K562 (cell line): ENCODE results near the gene APOBEC3G. TPM values are rescaled to one million over a fixed set of nuclear protein-coding genes. Genes with fewer than 3 reads are reported as not detected.

ENCODE experiments used
- BCOR ChIP-seq: fragments of 450-650 bp; IDR thresholded peaks from 2 replicates; pipeline ENCODE4 v1.6.1; 2016
- CBX8 ChIP-seq: fragments of 200-600 bp; sonication (generic); IDR thresholded peaks from 2 replicates; pipeline ENCODE4 v1.6.1; 2012; ENCODE audit warnings: borderline replicate concordance, mixed run types, low read depth, mild to moderate bottlenecking, moderate library complexity, mixed read lengths, low read length, control low read depth, inconsistent platforms; ENCODE audit not compliant: poor library complexity, severe bottlenecking; ENCODE audit errors: extremely low read depth
- DACH1 ChIP-seq: fragments of 450-650 bp; IDR thresholded peaks from 2 replicates; pipeline ENCODE4 v1.6.1; 2018; ENCODE audit not compliant: partially characterized antibody
- GATAD2A ChIP-seq: fragments of 450-650 bp; IDR thresholded peaks from 2 replicates; pipeline ENCODE4 v1.6.1; 2017
- MEF2A ChIP-seq: IDR thresholded peaks from 2 replicates; pipeline ENCODE4 v1.6.1; 2011; ENCODE audit warnings: low read depth, mild to moderate bottlenecking, low read length, moderate library complexity; ENCODE audit not compliant: control insufficient read depth
- NR4A1 ChIP-seq, 2 experiments: fragments of 250-450 bp in 1 of 2; fragments of 450-650 bp in 1 of 2; sonication (Bioruptor Pico) in 1 of 2; IDR thresholded peaks; 2 replicates each; pipeline versions ENCODE4 v1.4.0 to v1.6.1; 2016 to 2020; ENCODE audit warnings: mild to moderate bottlenecking in 2 of 2, missing compliant biosample characterization in 1 of 2, missing genetic modification characterization in 1 of 2, moderate library complexity in 1 of 2
- WHSC1 ChIP-seq: IDR thresholded peaks from one replicate; pipeline ENCODE4 v1.6.1; 2012; ENCODE audit warnings: low read length, control low read depth, inconsistent platforms
- ZNF785 ChIP-seq: fragments of 250-450 bp; sonication (Bioruptor Pico); IDR thresholded peaks from 2 replicates; pipeline ENCODE4 v1.4.0; 2020; ENCODE audit warnings: mild to moderate bottlenecking
- polyA plus RNA-seq, 8 experiments: library from polyadenylated mRNA; depleted of rRNA in 4 of 8; stranded (reverse) in 5 of 8; unstranded in 3 of 8; fragments of >200 nt; fragmentation: Nextera tagmentation in 2 of 8; fragmentation: Illumina TruSeq in 1 of 8; extraction: Ambion mirVana in 2 of 8; extraction: Trizol in 1 of 8; gene quantifications; 2 replicates each; pipeline versions ENCODE4 v1.2.1 to v1.2.3, GENCODE V29; 2011 to 2014; ENCODE audit warnings: inconsistent platforms in 1 of 8, missing spikeins in 1 of 8
- total RNA-seq, 7 experiments: library from RNA; depleted of rRNA in 6 of 7; stranded (reverse); fragments of >200 nt in 6 of 7; fragmentation: Illumina TruSeq in 2 of 7; extraction: Trizol in 2 of 7; gene quantifications; 2 replicates each; pipeline versions ENCODE4 v1.2.1 to v1.2.3, GENCODE V29; 2011 to 2021; ENCODE audit warnings: low replicate concordance in 1 of 7
- TF ChIP-seq, protein P1 (sequence below): sonication (generic); formaldehyde crosslinking; IDR thresholded peaks from 2 replicates; pipeline ENCODE4 v1.4.0; 2020; ENCODE audit warnings: mild to moderate bottlenecking, missing genetic modification reagents
- TF ChIP-seq, protein P2 (sequence below): sonication (generic); formaldehyde crosslinking; IDR thresholded peaks from 2 replicates; pipeline ENCODE4 v1.8.1; 2023; ENCODE audit warnings: mild to moderate bottlenecking, missing genetic modification reagents
- TF ChIP-seq, protein P3 (sequence below): fragments of 200-600 bp; sonication (generic); IDR thresholded peaks from one replicate; pipeline ENCODE4 v1.6.1; 2012; ENCODE audit warnings: mild to moderate bottlenecking, low read depth, low read length, inconsistent platforms

The APOBEC3G gene
- total and polyA plus RNA-seq, 9 of the 15 experiments (the other 6 are each of a cell fraction or from before 2014, with no cell fraction given) = 5.2 to 20.8 (median 11.4) TPM

DNA sequence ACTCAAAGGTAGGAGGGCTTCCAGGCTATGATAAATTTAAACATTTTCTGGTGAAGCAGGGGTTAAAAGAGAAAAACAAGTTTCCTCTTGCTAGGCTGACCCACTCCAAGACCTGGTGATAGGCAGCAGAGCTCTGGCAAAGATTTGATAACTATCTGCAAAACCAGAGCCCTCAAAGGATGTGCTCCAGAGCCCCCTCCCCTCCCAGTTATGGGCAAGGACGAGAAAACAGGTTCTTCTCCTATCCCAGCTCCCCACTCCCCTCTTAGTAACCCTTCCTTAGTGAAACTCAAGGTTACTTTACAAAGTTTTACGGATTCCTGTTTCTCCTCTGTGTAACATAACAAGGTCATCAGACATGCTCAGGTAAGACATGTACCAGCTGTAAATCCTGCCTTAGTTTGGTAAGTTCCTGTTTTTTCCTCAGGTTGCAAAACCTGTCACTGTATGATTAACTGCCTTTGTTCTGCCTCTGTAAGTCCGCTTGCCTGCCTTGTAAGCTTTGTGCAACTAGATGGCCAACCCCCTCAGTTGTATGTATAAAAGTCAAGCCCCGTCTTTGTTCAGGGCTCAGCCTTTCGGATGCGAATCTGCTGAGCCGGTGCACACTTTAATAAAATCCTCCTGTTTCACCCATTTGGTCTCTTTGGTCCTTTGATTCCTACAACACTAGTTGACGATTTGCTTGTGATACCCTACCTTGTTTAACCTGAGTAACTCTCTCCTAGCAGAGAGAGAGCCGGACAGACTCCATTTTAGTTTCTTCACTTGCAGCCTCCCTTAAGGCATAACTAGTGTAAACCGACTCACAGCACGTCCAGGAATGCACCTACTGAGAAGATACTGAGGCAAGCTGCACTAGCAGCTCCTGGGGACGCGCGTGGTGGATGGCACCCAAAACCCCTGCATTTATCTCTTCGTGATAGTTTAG lies 33.8 kb downstream of the APOBEC3G start (continued):
- TF ChIP-seq, protein P1, sequence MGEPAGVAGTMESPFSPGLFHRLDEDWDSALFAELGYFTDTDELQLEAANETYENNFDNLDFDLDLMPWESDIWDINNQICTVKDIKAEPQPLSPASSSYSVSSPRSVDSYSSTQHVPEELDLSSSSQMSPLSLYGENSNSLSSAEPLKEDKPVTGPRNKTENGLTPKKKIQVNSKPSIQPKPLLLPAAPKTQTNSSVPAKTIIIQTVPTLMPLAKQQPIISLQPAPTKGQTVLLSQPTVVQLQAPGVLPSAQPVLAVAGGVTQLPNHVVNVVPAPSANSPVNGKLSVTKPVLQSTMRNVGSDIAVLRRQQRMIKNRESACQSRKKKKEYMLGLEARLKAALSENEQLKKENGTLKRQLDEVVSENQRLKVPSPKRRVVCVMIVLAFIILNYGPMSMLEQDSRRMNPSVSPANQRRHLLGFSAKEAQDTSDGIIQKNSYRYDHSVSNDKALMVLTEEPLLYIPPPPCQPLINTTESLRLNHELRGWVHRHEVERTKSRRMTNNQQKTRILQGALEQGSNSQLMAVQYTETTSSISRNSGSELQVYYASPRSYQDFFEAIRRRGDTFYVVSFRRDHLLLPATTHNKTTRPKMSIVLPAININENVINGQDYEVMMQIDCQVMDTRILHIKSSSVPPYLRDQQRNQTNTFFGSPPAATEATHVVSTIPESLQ (CRISPR knock-in tag) = no peak
- TF ChIP-seq BCOR (no peak), NR4A1 (CRISPR knock-in tag; IDR thresholded peaks at IDR 0.05) (no peak), NR4A1 (tag; IDR thresholded peaks at IDR 0.05) (peak; percentile 38; the same call in 1 of the 2 replicates), DACH1 (no peak), MEF2A (no peak), WHSC1 (no peak), ZNF785 (CRISPR knock-in tag) (no peak), GATAD2A (no peak), CBX8 (no peak)
- TF ChIP-seq, protein P2, sequence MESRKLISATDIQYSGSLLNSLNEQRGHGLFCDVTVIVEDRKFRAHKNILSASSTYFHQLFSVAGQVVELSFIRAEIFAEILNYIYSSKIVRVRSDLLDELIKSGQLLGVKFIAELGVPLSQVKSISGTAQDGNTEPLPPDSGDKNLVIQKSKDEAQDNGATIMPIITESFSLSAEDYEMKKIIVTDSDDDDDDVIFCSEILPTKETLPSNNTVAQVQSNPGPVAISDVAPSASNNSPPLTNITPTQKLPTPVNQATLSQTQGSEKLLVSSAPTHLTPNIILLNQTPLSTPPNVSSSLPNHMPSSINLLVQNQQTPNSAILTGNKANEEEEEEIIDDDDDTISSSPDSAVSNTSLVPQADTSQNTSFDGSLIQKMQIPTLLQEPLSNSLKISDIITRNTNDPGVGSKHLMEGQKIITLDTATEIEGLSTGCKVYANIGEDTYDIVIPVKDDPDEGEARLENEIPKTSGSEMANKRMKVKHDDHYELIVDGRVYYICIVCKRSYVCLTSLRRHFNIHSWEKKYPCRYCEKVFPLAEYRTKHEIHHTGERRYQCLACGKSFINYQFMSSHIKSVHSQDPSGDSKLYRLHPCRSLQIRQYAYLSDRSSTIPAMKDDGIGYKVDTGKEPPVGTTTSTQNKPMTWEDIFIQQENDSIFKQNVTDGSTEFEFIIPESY (CRISPR knock-in tag) = no peak
- TF ChIP-seq, protein P3, sequence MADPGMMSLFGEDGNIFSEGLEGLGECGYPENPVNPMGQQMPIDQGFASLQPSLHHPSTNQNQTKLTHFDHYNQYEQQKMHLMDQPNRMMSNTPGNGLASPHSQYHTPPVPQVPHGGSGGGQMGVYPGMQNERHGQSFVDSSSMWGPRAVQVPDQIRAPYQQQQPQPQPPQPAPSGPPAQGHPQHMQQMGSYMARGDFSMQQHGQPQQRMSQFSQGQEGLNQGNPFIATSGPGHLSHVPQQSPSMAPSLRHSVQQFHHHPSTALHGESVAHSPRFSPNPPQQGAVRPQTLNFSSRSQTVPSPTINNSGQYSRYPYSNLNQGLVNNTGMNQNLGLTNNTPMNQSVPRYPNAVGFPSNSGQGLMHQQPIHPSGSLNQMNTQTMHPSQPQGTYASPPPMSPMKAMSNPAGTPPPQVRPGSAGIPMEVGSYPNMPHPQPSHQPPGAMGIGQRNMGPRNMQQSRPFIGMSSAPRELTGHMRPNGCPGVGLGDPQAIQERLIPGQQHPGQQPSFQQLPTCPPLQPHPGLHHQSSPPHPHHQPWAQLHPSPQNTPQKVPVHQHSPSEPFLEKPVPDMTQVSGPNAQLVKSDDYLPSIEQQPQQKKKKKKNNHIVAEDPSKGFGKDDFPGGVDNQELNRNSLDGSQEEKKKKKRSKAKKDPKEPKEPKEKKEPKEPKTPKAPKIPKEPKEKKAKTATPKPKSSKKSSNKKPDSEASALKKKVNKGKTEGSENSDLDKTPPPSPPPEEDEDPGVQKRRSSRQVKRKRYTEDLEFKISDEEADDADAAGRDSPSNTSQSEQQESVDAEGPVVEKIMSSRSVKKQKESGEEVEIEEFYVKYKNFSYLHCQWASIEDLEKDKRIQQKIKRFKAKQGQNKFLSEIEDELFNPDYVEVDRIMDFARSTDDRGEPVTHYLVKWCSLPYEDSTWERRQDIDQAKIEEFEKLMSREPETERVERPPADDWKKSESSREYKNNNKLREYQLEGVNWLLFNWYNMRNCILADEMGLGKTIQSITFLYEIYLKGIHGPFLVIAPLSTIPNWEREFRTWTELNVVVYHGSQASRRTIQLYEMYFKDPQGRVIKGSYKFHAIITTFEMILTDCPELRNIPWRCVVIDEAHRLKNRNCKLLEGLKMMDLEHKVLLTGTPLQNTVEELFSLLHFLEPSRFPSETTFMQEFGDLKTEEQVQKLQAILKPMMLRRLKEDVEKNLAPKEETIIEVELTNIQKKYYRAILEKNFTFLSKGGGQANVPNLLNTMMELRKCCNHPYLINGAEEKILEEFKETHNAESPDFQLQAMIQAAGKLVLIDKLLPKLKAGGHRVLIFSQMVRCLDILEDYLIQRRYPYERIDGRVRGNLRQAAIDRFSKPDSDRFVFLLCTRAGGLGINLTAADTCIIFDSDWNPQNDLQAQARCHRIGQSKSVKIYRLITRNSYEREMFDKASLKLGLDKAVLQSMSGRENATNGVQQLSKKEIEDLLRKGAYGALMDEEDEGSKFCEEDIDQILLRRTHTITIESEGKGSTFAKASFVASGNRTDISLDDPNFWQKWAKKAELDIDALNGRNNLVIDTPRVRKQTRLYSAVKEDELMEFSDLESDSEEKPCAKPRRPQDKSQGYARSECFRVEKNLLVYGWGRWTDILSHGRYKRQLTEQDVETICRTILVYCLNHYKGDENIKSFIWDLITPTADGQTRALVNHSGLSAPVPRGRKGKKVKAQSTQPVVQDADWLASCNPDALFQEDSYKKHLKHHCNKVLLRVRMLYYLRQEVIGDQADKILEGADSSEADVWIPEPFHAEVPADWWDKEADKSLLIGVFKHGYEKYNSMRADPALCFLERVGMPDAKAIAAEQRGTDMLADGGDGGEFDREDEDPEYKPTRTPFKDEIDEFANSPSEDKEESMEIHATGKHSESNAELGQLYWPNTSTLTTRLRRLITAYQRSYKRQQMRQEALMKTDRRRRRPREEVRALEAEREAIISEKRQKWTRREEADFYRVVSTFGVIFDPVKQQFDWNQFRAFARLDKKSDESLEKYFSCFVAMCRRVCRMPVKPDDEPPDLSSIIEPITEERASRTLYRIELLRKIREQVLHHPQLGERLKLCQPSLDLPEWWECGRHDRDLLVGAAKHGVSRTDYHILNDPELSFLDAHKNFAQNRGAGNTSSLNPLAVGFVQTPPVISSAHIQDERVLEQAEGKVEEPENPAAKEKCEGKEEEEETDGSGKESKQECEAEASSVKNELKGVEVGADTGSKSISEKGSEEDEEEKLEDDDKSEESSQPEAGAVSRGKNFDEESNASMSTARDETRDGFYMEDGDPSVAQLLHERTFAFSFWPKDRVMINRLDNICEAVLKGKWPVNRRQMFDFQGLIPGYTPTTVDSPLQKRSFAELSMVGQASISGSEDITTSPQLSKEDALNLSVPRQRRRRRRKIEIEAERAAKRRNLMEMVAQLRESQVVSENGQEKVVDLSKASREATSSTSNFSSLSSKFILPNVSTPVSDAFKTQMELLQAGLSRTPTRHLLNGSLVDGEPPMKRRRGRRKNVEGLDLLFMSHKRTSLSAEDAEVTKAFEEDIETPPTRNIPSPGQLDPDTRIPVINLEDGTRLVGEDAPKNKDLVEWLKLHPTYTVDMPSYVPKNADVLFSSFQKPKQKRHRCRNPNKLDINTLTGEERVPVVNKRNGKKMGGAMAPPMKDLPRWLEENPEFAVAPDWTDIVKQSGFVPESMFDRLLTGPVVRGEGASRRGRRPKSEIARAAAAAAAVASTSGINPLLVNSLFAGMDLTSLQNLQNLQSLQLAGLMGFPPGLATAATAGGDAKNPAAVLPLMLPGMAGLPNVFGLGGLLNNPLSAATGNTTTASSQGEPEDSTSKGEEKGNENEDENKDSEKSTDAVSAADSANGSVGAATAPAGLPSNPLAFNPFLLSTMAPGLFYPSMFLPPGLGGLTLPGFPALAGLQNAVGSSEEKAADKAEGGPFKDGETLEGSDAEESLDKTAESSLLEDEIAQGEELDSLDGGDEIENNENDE = no peak
